NCI-H345 (cell line): ENCODE measurements around the gene CCNDBP1.
"Not testable (repeated sequence)": the region's sequence is repeated elsewhere in the genome, so short reads cannot be mapped to it uniquely, and the experiment has no call there.

Experiments
- DNase-seq: peaks from one replicate; lab custom pipeline; 2025; lab: John Stamatoyannopoulos, UW

The CCNDBP1 gene

GRCh38 chr15:43185157-43186002 lies at the start of gene CCNDBP1:
Gene CCNDBP1, plus strand, starts transcription at chr15:43185403. Its CDS starts 96 bp downstream, at chr15:43185499.
- DNase-seq, result peak; percentile 86

DNA sequence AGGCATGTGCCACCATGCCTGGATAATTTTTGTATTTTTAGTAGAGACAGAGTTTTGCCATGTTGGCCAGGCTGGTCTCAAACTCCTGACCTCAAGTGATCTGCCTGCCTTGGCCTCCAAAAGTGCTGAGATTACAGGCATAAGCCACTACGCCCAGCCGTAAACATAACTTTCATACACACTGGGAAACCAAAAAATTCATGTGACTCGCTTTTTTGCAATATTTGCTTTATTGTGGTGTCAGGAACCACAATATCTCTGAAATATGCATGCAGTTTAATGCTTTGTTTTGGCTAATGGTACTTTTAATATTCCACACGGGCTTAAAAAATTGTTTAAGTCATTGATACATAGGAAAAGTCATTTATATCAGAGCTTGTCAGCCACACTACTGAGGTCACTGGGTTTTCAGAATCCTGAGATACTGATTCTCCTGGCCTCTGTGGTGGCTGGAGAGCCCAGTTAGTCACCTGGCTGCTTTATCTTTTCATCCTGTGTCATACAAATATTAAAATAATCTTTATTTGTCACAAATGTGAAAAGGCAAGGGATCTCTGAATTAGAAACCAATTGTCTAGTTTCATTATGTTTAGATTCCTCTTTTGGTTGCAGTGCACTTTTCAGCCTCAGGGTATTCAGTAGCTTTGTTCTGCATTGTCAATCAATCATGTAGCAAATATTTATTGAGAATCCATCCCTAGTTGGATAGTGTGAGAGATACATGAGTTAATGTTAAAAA lies 41.8 kb upstream of the CCNDBP1 start:
- DNase-seq, result no peak

GRCh38 chr15:43144512-43144911 lies 40.7 kb upstream of the CCNDBP1 start:
- DNase-seq, result no peak

- no peak for DNase-seq
Measured at GRCh38 chr15:43146184-43146583, 39.0 kb upstream of the CCNDBP1 start.

DNA sequence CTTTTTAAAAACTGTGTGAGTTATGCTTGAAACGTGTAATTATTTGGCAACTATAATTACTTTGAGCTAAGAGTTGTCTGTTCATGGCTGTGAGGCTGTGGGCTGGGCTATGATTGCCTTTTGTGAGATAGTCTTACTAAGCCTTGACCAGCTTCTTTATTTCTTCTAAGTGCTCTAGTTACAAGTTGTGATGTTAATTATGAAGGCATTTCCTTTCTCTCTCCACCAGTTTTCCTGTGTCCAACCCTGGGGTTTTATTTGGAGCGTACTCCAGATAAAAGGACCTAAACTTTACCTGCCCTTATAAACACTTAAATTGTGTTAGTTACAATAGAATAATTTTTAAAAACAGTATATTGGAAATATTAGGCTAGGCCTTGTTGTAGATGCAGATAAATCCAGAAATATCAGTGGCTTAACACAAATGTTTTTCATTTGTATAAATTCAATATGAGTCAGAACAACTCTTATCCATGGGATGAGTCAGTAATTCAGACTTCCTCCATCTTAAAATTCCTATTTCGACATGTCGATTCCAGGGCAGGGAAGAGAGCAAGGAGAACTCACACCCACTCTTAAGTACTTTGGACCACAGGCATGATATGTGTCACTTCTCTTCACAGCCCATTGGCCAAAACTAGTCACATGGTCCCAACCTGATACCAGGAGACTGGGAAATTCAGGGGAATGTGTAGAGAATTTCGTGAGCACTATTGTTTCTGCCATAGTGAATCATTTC lies 34.8 kb upstream of the CCNDBP1 start:
- no peak for DNase-seq

GRCh38 chr15:43151688-43152087 lies 33.5 kb upstream of the CCNDBP1 start:
- no peak for DNase-seq

GRCh38 chr15:43153269-43153668 lies 31.9 kb upstream of the CCNDBP1 start:
- no peak for DNase-seq

DNA sequence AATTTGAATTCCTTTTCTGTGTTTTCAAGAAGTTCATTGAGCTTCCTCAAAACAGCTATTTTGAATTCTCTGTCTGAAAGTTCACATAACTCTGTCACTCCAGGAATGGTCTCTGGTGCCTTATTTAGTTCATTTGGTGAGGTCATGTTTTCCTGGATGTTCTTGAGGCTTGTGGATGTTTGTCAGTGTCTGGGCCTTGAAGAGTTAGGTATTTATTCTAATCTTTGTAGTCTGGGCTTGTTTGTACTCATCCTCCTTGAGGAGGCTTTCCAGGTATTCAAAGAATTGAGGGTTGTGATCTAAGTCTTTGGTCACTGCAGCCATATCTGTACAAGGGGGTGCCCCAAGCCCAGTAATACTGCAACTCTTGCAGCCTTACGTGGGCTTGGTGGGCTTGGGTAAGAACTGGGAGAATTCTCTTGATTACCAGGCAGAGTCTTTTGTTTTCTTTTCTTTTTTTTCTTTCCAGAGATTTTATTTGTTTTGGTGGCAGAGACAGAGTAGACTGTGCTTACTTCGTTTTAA lies 19.3 kb upstream of the CCNDBP1 start:
- no peak for DNase-seq

DNA sequence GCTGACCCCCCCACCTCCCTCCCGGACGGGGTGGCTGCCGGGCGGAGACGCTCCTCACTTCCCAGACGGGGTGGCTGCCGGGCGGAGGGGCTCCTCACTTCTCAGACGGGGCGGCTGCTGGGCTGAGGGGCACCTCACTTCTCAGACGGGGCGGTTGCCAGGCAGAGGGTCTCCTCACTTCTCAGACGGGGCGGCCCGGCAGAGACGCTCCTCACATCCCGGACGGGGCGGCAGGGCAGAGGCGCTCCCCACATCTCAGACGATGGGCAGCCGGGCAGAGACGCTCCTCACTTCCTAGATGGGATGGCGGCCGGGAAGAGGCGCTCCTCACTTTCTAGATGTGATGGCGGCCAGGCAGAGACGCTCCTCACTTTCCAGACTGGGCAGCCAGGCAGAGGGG lies 17.9 kb upstream of the CCNDBP1 start:
- not testable (repeated sequence) for DNase-seq

DNA sequence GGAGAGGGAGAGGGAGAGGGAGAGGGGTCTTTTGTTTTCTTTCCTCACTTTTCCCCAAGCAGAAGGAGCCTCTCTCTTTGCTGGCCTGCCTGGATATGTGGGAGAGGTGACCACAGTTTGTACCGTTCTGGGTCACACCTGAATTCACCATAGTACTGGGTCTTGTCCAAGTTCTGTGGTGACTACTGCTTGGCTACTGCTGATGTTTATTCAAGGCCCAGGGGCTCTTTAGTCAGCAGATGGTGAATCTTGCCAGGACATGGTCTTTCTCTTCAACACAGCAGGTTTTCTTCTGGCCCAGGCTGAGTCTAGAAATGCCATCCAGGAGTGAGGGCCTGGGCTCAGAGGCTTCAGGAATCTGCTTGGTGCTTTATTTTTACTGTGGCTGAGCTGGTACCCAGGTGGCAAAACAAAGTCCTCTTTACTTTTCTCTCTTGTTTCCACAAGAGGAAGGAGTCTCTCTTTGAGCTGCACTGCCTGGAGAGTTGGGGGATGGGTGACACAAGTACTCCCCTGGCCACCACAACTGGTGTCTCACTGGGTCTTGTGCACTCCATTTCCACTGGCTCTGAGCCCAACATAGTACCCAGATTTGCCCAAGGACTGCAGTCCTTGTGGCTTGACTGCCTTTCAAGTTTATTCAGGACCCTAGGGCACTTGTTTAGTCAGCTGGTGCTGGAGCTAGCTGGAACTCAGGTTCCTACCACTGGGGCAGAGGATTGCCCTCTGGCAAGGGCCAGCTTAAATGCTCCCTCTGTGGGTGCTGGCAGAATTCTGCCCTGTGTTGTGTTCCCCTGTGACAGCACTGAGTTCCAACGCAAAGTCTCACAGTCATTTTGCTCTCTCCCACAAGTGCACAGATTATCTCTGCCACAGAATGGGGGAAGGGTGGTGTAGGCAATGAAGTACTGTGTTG lies 16.8 kb upstream of the CCNDBP1 start:
- no peak for DNase-seq

GRCh38 chr15:43169888-43170287 lies 15.3 kb upstream of the CCNDBP1 start:
- DNase-seq, result no peak

- DNase-seq, result not testable (repeated sequence)
Measured at GRCh38 chr15:43175656-43176309, 9.4 kb upstream of the CCNDBP1 start.

GRCh38 chr15:43177147-43177546 lies 8.1 kb upstream of the CCNDBP1 start:
- DNase-seq, result not testable (repeated sequence)

GRCh38 chr15:43183270-43183669 lies 1.9 kb upstream of the CCNDBP1 start:
- DNase-seq, result no peak

GRCh38 chr15:43184407-43185124 lies 637 bp upstream of the CCNDBP1 start:
- no peak for DNase-seq

GRCh38 chr15:43186003-43186353 lies 775 bp downstream of the CCNDBP1 start:
- DNase-seq, result no peak

- peak; percentile 17 for DNase-seq
Measured at GRCh38 chr15:43187544-43188155, 2.4 kb downstream of the CCNDBP1 start.

GRCh38 chr15:43189296-43189695 lies 4.1 kb downstream of the CCNDBP1 start:
- DNase-seq, result no peak

- no peak for DNase-seq
Measured at GRCh38 chr15:43190178-43190577, 5.0 kb downstream of the CCNDBP1 start.

DNA sequence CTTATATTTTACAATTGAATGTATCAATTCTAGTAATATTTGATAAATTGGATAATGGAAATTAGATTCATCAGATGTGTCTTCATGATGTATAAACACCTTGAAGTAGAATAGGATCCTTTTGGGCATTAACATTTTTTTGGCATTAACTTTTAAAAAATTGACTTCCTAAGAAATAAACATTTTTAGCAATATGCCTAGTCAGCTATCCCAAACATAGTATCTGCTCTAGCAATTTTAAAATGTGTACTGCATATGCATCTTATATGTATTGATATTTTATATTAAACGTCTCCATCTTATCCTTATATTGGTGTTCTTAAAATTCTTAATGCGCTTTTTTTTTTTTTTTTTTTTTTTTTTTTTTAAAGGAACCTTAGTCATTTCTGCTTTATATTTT lies 8.5 kb downstream of the CCNDBP1 start:
- DNase-seq, result no peak
